Fibroblast of pulmonary artery (primary cell): ENCODE data around the gene MRPL36.
"Not testable (repeated sequence)": the region's sequence is repeated elsewhere in the genome, so short reads cannot be mapped to it uniquely, and the experiment has no call there.

ENCODE experiments used
- DNase-seq: peaks from one replicate; pipeline ENCODE4 v3.0.0-alpha.2; 2010; ENCODE audit warnings: low read depth
- H3K4me3 ChIP-seq: replicated peaks from 2 replicates; pipeline ENCODE4 v1.5.1; 2011; ENCODE audit warnings: low read depth, mild to moderate bottlenecking, control low read depth, low read length, moderate library complexity
- TF ChIP-seq, protein P1 (sequence below): IDR thresholded peaks from 2 replicates; pipeline ENCODE4 v1.5.1; 2011; ENCODE audit warnings: mild to moderate bottlenecking, control low read depth, low read length, inconsistent platforms; ENCODE audit errors: missing control alignments

MRPL36 gene

DNA sequence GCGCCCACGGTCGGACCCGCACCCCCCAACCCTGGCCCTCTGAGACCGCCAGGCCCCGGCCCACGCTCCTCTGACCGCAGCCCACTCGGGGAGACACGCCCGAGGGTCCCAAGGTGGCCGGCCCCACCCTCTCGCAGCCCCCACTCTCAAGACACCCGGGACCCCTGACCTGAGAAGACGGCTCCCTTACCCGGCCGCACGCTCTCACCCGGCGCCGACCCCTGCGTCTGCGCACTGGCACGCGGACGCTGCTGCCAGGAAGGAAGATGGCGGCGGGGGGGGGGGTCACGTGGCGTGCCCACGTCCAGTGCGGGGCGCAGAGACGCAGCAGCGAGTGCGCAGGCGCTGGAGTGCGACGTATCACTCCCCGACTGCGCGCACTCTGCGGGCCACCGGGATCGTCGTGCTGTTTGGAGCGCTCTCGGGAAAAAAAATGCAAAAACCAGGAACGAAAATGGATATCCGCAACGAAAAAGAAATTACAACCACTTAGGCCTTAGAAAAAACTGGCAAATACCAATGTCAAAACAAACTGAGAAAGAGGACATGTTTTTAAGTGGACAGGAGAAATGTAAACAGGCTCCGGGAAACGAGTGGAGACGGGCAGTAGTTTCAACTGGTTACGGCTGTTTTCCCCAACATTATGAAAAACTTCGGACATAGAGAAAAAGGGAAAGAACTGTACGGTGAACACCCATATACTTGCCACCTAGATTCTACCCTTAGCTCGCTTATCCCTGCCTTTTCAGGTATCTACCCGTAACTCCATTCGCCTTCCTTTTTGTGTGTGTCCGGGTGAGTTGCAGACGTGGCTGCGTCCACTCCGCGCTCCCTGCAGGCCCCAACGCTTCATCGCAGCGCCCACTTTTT lies at the start of gene MRPL36:
Gene MRPL36, minus strand, starts transcription at position 236 of the 870 bp plus-strand sequence. CDS start 902 bp downstream, outside the sequence.
- TF ChIP-seq, protein P1, sequence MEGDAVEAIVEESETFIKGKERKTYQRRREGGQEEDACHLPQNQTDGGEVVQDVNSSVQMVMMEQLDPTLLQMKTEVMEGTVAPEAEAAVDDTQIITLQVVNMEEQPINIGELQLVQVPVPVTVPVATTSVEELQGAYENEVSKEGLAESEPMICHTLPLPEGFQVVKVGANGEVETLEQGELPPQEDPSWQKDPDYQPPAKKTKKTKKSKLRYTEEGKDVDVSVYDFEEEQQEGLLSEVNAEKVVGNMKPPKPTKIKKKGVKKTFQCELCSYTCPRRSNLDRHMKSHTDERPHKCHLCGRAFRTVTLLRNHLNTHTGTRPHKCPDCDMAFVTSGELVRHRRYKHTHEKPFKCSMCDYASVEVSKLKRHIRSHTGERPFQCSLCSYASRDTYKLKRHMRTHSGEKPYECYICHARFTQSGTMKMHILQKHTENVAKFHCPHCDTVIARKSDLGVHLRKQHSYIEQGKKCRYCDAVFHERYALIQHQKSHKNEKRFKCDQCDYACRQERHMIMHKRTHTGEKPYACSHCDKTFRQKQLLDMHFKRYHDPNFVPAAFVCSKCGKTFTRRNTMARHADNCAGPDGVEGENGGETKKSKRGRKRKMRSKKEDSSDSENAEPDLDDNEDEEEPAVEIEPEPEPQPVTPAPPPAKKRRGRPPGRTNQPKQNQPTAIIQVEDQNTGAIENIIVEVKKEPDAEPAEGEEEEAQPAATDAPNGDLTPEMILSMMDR: no peak
- peak; percentile 92 for DNase-seq

DNA sequence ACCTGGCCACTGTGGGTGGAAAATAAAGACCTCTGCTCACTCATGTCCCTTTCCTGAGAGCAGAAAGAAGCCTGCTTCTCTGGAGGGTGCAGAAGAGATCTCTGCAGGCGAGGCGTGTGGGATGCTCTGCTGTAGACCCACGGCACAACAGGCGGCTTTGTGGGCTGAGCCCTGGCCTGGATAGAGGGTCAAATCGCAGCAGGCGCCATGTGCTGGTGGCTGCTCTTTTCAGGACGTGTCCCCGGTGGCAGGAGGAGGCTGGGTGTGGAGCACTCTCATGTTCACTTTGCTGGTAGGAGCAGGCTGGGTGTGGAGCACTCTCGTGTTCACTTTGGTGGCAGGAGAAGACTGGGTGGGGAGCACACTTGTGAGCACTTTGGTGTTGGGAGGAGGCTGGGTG lies 48.0 kb upstream of the MRPL36 start:
- TF ChIP-seq, protein P1: no peak
- no peak overlapping the region for H3K4me3 ChIP-seq
- no peak for DNase-seq

More for the DNA sequence above, at the start of gene MRPL36:
- H3K4me3 ChIP-seq: peak within 1 kb of the TSS; percentile 90

DNA sequence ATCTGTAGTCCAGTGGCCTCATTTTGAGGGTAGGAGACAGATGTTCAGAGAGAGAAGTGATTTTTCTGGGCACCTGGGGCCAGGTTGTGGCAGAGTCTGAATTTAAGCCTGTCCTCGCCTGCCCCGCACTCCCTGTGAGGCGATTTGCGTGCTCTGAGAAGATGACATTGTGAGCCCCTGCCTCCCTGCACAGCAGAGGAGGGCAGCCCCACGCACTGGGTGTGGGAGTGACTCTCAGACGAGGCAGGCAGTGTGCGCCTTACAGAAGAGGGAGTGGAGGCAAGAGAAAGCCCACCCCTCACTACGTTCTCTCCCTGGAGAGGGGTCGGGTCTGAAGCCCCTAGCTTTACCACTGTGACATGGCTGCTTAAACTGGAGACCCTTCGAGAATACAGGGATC lies 47.4 kb upstream of the MRPL36 start:
- no peak for DNase-seq
- no peak overlapping the region for H3K4me3 ChIP-seq
- TF ChIP-seq, protein P1: no peak

DNA sequence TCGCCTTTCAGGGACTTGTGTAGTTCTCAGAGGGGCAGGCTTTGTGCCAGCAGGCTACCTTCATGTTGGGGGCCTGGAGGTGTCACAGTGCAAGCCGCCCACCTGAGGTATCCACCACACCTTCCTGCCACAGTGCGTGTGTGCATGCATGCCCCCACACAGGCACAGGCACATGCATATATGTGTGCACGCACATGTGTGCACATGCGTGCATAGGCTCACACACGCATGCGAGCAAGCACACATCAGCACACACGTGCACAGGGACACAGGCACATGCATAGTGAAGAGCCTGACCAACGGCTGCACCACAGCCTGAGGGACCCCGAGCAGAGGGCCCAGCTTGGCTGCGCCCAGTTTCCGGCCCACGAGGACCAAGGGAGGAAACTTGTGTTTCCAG lies 46.9 kb upstream of the MRPL36 start:
- no peak for DNase-seq
- no peak overlapping the region for H3K4me3 ChIP-seq
- TF ChIP-seq, protein P1: no peak

DNA sequence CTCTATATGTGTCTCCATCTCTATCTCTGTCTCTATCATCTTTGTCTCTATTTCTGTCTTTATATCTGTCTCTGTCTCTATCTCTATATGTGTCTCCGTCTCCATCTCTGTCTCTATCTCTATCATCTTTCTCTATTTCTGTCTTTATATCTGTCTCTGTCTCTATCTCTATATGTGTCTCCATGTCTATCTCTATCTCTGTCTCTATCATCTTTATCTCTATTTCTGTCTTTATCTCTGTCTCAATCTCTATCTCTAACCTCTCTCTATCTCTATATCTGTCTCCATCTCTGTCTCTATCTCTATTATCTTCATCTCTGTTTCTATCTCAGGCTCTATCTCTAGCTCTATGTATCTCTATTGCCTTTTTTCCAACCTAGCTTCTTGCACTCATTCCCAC lies 46.1 kb upstream of the MRPL36 start:
- DNase-seq: no peak
- TF ChIP-seq, protein P1: no peak
- no peak overlapping the region for H3K4me3 ChIP-seq

DNA sequence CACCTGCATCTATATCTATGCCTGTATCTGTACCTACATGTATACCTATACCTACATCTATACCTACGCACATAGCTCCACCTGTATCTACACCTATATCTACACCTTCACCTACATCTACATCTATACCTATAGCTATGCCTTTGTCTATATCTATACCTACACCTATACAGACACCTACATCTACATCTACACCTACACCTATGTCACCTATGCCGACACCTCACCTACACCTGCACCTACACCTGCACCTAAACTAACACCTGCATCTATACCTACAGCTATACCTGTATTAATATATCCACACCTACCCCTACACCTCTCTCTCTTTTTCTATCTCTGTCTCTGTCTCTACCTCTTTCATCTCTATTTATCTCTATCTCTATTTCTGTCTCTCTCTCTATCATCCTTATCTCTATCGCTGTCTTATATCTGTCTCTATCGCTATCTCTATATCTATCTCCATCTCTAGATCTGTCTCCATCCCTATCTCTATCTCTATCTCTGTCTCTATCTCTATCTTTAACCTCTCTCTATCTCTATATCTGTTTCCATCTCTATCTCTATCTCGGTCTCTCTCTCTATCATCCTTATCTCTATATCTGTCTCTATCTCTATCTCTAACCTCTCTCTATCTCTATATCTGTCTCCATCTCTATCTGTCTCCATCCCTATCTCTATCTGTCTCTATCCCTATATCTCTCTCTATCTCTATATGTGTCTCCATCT lies 45.2 kb upstream of the MRPL36 start:
- DNase-seq: no peak
- H3K4me3 ChIP-seq: no peak overlapping the region
- TF ChIP-seq, protein P1: no peak

DNA sequence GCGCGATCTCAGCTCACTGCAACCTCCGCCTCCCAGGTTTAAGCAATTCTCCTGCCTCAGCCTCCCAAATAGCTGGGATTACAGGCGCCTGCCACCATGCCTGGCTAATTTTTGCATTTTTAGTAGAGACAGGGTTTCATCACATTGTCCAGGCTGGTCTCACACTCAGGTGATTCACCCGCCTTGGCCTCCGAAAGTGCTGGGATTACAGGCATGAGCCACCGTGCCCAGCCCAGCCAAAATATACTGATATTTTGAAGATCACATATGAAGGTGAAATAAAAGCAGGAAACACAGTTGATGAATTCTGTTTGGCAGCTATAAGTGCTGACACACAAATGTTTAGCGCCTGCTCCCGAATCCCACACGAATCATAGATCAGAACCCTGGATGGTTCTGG lies 44.1 kb upstream of the MRPL36 start:
- H3K4me3 ChIP-seq, DNase-seq: not testable (repeated sequence)
